ENCODE results near the gene TCTN1. TPM values are rescaled to one million over a fixed set of nuclear protein-coding genes. Genes with fewer than 3 reads are reported as not detected.

The TCTN1 gene
- total RNA-seq, 1 experiment from 2014 or later = 40.0 TPM

DNA sequence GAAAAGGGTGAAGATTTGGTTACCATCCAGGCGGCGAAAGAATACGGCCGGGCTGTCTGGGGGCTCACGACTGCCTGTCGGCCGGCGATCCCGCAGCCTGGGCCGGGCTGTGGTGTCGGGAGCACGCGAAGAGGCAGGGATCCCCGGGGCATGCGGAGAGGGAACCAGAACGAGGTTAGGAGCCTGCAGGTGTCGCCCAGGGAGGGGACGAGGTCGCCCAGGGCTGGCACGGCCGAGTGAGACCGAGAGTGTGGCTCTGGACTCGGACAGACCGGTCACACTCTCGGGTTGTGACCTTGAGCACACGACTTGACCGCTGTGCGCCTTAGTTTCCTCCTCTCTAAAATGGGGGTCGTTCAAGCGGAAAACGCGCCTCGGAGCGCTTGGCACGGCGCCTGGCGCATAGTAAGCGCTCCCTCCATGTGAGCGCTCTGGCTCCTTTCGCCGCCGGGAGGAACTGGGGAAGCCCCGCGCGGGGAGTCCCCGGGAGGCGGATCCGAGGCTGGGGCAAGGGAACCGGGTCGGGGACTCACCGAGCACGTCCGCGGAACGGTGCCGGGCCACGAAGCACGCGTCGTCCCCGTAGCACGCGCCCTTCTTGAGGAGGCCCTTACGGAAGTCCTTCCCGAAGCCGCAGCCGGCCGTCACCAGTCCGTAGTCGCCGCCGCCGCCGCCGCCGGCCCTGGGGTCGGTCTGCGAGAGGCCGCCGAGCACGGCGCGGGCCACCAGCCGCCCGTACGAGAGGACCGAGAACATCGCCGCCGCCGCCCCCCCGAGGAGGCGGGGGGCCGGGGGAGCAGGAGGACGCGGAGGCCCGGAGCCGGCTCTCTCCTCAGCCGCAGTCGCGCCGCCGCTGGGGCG, 31.4 kb upstream of the TCTN1 start:
- POLR2A ChIA-PET (ENCODE audit: unreplicated experiment) = no interaction called here
- no peaks in the 10 kb centered on the region for H3K9me3 ChIP-seq (ENCODE audit: low read length)
- intact Hi-C loops (cut with micrococcal nuclease) = loop anchor here (1.0 kb wide), 1 partner anchor 30 kb away; no protein-coding TSS in a partner anchor
- peaks cover 49% of the 10 kb centered on the region for H3K79me2 ChIP-seq (ENCODE audit: low read length)
- H3K36me3 ChIP-seq (ENCODE audit: low read depth, low read length) = no peaks in the 10 kb centered on the region
- TF ChIP-seq EZH2phosphoT487 (IDR thresholded peaks at IDR 0.05; ENCODE audit: borderline replicate concordance, low read length) (no peak), EZH2 (IDR thresholded peaks at IDR 0.05; ENCODE audit: low read length, unreplicated experiment) (no peak)
- TF ChIP-seq, protein P1, sequence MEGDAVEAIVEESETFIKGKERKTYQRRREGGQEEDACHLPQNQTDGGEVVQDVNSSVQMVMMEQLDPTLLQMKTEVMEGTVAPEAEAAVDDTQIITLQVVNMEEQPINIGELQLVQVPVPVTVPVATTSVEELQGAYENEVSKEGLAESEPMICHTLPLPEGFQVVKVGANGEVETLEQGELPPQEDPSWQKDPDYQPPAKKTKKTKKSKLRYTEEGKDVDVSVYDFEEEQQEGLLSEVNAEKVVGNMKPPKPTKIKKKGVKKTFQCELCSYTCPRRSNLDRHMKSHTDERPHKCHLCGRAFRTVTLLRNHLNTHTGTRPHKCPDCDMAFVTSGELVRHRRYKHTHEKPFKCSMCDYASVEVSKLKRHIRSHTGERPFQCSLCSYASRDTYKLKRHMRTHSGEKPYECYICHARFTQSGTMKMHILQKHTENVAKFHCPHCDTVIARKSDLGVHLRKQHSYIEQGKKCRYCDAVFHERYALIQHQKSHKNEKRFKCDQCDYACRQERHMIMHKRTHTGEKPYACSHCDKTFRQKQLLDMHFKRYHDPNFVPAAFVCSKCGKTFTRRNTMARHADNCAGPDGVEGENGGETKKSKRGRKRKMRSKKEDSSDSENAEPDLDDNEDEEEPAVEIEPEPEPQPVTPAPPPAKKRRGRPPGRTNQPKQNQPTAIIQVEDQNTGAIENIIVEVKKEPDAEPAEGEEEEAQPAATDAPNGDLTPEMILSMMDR (conservative IDR thresholded peaks at IDR 0.05; ENCODE audit: low read depth, low read length) = no peak
- H3K9me2 ChIP-seq (replicated peaks; ENCODE audit: low read length) = no peaks in the 10 kb centered on the region
- H3F3A ChIP-seq (ENCODE audit: low read length, unreplicated experiment) = peaks cover 18% of the 10 kb centered on the region
- H3K9ac ChIP-seq (ENCODE audit: low read length) = peak overlapping the region; percentile 93
- BruUV-seq (replicated peaks) = no TSS peak
- peaks cover 47% of the 10 kb centered on the region for H3K4me1 ChIP-seq (ENCODE audit: insufficient read depth, low read length)
- peak overlapping the region; percentile 53 for H3K27ac ChIP-seq (ENCODE audit: low read length)
- DNase-seq (peak; percentile 56), ATAC-seq (peak; percentile 18)
- H4K20me1 ChIP-seq (ENCODE audit: low read length) = peaks cover 18% of the 10 kb centered on the region
- H3K4me3 ChIP-seq (ENCODE audit: low read length) = peak overlapping the region; percentile 85
- CTCF ChIA-PET = no interaction called here
- peak overlapping the region; percentile 36; the same call in 1 of the 2 replicates for H2AFZ ChIP-seq (ENCODE audit: low read length)
- no peaks in the 10 kb centered on the region for H3K27me3 ChIP-seq (ENCODE audit: low read length)
- H3K4me2 ChIP-seq (ENCODE audit: low read length) = peak overlapping the region; percentile 85

GRCh38 chr12:110583137-110584059, 30.5 kb upstream of the TCTN1 start, which contains the start of gene PPTC7:
PPTC7 (minus strand) TSS chr12:110583318; CDS start chr12:110583031, 287 bp downstream.
- Histone ChIP-seq H3K27ac (ENCODE audit: low read length) (peak within 1 kb of the TSS; percentile 53), H3K4me2 (ENCODE audit: low read length) (peak within 1 kb of the TSS; percentile 88), H3K27me3 (ENCODE audit: low read length) (no peaks in the 10 kb centered on the region), H3K36me3 (ENCODE audit: low read depth, low read length) (no peaks in the 10 kb centered on the region), H4K20me1 (ENCODE audit: low read length) (peaks cover 18% of the 10 kb centered on the region), H3K79me2 (ENCODE audit: low read length) (peaks cover 43% of the 10 kb centered on the region), H3K4me1 (ENCODE audit: insufficient read depth, low read length) (peaks cover 41% of the 10 kb centered on the region), H2AFZ (ENCODE audit: low read length) (peak within 1 kb of the TSS; percentile 74), H3K9ac (ENCODE audit: low read length) (peak within 1 kb of the TSS; percentile 93), H3K9me3 (ENCODE audit: low read length) (no peaks in the 10 kb centered on the region), H3K4me3 (ENCODE audit: low read length) (peak within 1 kb of the TSS; percentile 85), H3K9me2 (replicated peaks; ENCODE audit: low read length) (no peaks in the 10 kb centered on the region), H3F3A (ENCODE audit: low read length, unreplicated experiment) (peaks cover 11% of the 10 kb centered on the region)
- intact Hi-C loops (cut with micrococcal nuclease) = loop anchor here (1.0 kb wide), 1 partner anchor 31 kb away; no protein-coding TSS in a partner anchor
- ATAC-seq (peak; percentile 86), DNase-seq (peak; percentile 99)
- ChIA-PET CTCF (interaction anchor here (0.7 kb wide), 1 partner anchor 42 kb away, joined by 3 read pairs; no protein-coding TSS in a partner anchor), POLR2A (ENCODE audit: unreplicated experiment) (no interaction called here)
- TSS peak; percentile 33 for BruUV-seq (replicated peaks)
- TF ChIP-seq, protein P1 (conservative IDR thresholded peaks at IDR 0.05; ENCODE audit: low read depth, low read length) = no peak
- TF ChIP-seq EZH2 (IDR thresholded peaks at IDR 0.05; ENCODE audit: low read length, unreplicated experiment) (no peak), EZH2phosphoT487 (IDR thresholded peaks at IDR 0.05; ENCODE audit: borderline replicate concordance, low read length) (no peak)
